Left forelimb (tissue), 1 donor: ENCODE data around the gene RHBDD3.
A peak's percentile ranks its signal among the peaks of the same experiment; 100 is the strongest.

Experiments used
- DNase-seq: peaks from one replicate; pipeline ENCODE4 v3.0.0-alpha.2; 2018; ENCODE audit warnings: low spot score

Gene RHBDD3

GRCh38 chr22:29218758-29219408, 48.9 kb downstream of the RHBDD3 start:
- DNase-seq: peak; percentile 51

- no peak for DNase-seq
Measured at GRCh38 chr22:29217827-29218757, 49.7 kb downstream of the RHBDD3 start.

DNA sequence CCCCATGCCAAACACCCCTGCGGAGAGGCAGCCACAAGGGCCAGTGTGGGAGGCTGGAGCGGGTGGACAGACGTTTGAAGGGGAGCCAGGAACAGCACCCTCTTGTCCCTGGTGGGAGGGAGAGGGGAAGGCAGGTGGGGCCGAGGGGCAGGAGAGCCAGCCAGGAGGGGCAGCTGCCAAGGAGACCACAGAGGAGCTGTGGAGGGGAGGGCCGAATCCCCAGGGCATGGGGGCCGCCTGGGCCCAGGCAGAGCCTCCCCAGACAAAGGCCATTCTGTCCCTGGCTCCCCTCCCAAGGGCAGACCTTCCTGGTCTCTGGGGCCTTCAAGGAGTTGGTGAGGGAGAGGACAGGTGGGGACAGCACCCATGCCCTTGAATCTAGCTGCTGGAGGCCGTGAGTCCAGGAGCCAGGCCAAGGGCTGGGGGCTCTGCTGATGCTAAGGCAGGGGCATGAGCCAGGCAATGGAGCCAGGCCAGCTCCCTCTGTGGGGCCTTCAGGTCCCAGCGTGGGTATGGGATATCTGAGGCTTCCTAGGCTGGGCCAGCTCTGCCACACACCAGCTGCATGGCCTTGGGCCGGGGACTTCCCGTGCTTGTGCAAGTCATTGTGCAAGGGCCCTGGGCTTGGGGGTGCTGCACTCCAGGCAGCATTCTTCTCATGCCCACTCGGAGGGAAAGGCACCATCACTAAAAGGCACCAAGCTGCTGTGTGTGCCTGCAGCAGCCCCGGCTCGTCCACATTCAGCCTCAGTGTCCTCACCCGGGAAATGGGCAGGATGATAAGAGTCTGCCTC, 50.7 kb downstream of the RHBDD3 start:
- no peak for DNase-seq

DNA sequence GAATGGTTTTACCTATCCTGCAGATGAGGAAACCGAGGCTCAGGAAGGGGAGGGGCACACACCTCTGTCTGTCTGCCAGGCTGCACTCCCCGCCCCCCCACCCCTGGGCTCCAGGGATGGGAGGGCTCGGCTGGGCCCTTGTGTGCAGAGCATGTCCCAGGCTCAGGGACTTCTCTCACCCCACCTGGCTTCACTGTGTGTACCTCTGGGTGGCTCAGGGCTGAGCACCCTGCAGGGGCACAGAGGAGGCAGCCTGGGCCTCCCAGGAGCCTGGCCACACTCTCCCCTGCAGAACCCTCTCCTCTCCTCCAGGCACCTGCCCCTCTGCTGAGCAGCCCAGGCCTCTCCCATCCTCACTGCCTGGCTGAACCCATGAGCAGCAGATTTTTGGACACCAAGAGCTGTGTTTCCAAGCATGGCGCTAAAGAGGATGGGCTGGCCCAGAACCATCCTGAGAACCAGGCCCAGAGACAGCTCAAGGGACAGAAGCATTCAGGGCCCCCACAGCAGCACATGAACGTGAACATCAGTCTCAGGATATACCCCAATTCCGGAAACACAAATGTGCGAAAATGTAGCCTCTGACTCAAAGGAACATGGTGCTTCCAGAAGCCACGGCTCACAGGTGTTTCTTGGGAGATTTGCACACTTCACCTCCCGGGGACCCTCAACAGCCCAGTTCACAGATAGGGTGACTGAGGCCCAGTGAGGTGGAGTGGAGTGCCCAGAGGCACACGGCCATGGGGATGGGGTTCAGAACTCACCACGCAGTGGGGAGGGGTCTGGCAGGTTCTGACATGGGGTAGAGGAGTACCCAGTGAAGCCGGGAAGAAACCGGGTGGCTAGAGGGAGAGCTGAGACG, 51.5 kb downstream of the RHBDD3 start:
- no peak for DNase-seq

GRCh38 chr22:29215012-29215860, 52.5 kb downstream of the RHBDD3 start:
- no peak for DNase-seq

GRCh38 chr22:29214232-29214631, 53.5 kb downstream of the RHBDD3 start:
- DNase-seq: peak; percentile 52

DNA sequence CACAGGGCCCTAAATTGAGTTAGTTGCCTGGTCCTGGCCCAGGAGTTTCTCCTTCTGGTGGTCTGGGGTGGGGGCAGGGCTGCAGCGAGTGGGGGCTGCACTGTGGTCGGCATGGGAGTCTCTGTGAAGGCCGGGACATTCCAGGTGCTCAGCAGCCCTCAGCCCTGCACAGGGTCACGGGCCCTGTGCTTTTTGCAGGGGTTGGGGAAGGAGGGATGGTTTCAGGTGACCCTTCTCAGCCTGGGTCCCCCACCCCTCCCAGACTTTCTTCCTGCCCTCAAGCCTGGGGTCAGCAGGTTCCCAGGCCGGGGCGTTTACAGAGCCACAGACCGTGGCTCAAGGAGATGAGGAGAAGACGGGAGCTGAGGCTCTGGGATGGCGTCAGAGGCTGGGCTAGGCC, 54.3 kb downstream of the RHBDD3 start:
- peak; percentile 54 for DNase-seq

DNA sequence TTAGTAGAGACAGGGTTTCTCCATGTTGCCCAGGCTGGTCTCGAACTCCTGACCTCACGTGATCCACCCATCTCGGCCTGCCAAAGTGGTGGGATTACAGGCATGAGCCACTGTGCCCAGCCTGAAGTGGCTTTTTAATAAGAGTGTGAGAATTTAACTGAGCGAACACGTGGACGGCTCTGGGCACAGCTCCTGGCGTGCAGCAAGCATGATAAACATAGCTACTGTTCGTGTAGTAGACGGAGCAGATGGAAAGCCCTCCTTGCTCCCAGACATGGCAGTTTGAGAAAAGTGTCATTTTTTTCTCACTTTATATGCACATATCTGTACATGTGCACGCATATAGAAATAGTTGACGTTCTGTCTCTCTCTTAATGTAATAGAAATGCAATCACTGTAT, 55.0 kb downstream of the RHBDD3 start:
- no peak for DNase-seq

DNA sequence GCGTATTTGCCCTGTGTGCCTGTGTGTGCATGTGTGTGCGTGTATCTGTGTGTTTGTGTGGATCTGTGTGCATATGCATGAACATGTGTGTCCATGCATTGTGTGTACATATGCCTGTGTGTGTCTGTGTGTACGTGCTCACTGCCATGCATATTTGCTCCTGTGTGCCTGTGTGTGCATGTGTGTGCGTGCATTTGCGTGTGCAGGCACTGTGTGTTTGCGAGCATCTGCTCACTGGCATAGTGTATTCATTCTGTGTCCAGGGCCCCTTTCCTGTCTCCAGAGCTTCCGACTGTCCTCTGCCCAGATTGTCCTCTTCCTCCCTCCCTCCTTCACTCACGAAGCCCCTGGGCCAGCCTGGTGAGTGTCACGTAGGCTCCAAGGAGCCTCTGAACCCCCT, 56.3 kb downstream of the RHBDD3 start:
- no peak for DNase-seq

DNA sequence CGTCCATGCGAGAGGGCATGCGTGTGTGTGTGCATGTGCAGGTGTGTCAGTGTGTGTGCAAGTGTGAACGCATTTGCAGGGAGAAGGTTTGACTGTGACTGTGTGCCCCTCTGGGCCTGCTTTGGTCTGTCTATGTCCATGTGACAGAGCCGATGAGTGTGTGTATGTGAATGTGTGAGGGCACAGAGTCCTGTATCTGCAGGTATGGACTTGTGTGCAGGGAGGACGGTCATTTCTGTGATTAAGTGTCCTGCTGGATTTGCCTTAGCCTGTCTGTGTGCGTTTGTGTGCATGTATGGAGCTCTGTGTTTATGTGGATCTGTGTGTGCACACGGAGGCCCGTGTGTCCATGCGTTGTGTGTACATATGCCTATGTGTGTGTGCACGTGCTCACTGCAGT, 56.7 kb downstream of the RHBDD3 start:
- no peak for DNase-seq
